ENCODE measurements around the gene MRPL28.
"Not testable (repeated sequence)": the region's sequence is repeated elsewhere in the genome, so short reads cannot be mapped to it uniquely, and the experiment has no call there.

Gene MRPL28

GRCh38 chr16:370443-370842, at the start of gene MRPL28:
Gene MRPL28 (minus strand): TSS chr16:370538. CDS start chr16:370218, 320 bp downstream.
- peak; percentile 97 for DNase-seq (ENCODE audit: low spot score)

GRCh38 chr16:415170-415498, 44.8 kb upstream of the MRPL28 start:
- DNase-seq (ENCODE audit: low spot score) = not testable (repeated sequence)

GRCh38 chr16:414395-415169, 44.2 kb upstream of the MRPL28 start:
- no peak for DNase-seq (ENCODE audit: low spot score)

- no peak for DNase-seq (ENCODE audit: low spot score)
These were observed 41.4 kb upstream of the MRPL28 start for GRCh38 chr16:411576-412265.

- DNase-seq (ENCODE audit: low spot score) = no peak
These were observed 40.3 kb upstream of the MRPL28 start for GRCh38 chr16:410516-411178.

- no peak for DNase-seq (ENCODE audit: low spot score)
These were observed 36.9 kb upstream of the MRPL28 start for GRCh38 chr16:407253-407652.

GRCh38 chr16:405548-406506, 35.5 kb upstream of the MRPL28 start:
- no peak for DNase-seq (ENCODE audit: low spot score)

GRCh38 chr16:404971-405486, 34.7 kb upstream of the MRPL28 start:
- DNase-seq (ENCODE audit: low spot score) = no peak

- peak; percentile 90 for DNase-seq (ENCODE audit: low spot score)
These were observed 31.4 kb upstream of the MRPL28 start, which contains the start of gene DECR2 for GRCh38 chr16:401468-402348. Gene DECR2 (plus strand): TSS chr16:401885. CDS start chr16:401964, 79 bp downstream.

- no peak for DNase-seq (ENCODE audit: low spot score)
These were observed 29.8 kb upstream of the MRPL28 start for GRCh38 chr16:400061-400591.

- DNase-seq (ENCODE audit: low spot score) = no peak
These were observed 29.1 kb upstream of the MRPL28 start for GRCh38 chr16:399340-400019.

- no peak for DNase-seq (ENCODE audit: low spot score)
These were observed 28.4 kb upstream of the MRPL28 start for GRCh38 chr16:398561-399339.

GRCh38 chr16:397736-398332, 27.5 kb upstream of the MRPL28 start:
- peak; percentile 71 for DNase-seq (ENCODE audit: low spot score)

- no peak for DNase-seq (ENCODE audit: low spot score)
These were observed 26.9 kb upstream of the MRPL28 start, which contains the start of gene NME4 for GRCh38 chr16:397135-397661. Gene NME4 (plus strand): TSS chr16:397199. CDS start chr16:397223, 24 bp downstream.

GRCh38 chr16:396605-397004, 26.3 kb upstream of the MRPL28 start:
- peak; percentile 73 for DNase-seq (ENCODE audit: low spot score)

GRCh38 chr16:396199-396598, 25.9 kb upstream of the MRPL28 start:
- DNase-seq (ENCODE audit: low spot score) = no peak

- DNase-seq (ENCODE audit: low spot score) = no peak
These were observed 22.2 kb upstream of the MRPL28 start for GRCh38 chr16:392450-393030.

GRCh38 chr16:391885-392335, 21.6 kb upstream of the MRPL28 start:
- peak; percentile 73 for DNase-seq (ENCODE audit: low spot score)
